CD14-positive monocyte (primary cell): ENCODE data around the gene MACROD2. TPM values are rescaled to one million over a fixed set of nuclear protein-coding genes. Genes with fewer than 3 reads are reported as not detected.

Source experiments
- DNase-seq, 3 donors: peaks; one replicate each; pipeline ENCODE4 v3.0.0-alpha.2; 2011 to 2022
- H2AFZ ChIP-seq: 2 replicates; pipeline ENCODE4 v1.6.0; 2012; ENCODE audit warnings: mild to moderate bottlenecking, low read depth, low read length, inconsistent platforms; ENCODE audit not compliant: insufficient read depth, poor library complexity, severe bottlenecking
- H3K27ac ChIP-seq, 2 donors: 1 replicate in 1 of 2; 2 replicates in 1 of 2; pipeline ENCODE4 v1.5.1; 2012 to 2013; ENCODE audit warnings: low read length in 2 of 2, control low read depth in 1 of 2, inconsistent platforms in 1 of 2, low read depth in 1 of 2, mild to moderate bottlenecking in 1 of 2
- H3K27me3 ChIP-seq, 2 donors: one replicate each; pipeline versions ENCODE4 v1.6.0 to v1.6.1; 2011 to 2013; ENCODE audit warnings: low read length in 2 of 2; ENCODE audit not compliant: control insufficient read depth in 2 of 2, insufficient read depth in 2 of 2
- H3K36me3 ChIP-seq, 2 donors: replicated peaks in 1 of 2; 1 replicate in 1 of 2; 2 replicates in 1 of 2; pipeline versions ENCODE4 v1.5.1 to v1.6.1; 2012 to 2013; ENCODE audit warnings: low read length in 2 of 2, control low read depth in 1 of 2, inconsistent platforms in 1 of 2, mild to moderate bottlenecking in 1 of 2; ENCODE audit not compliant: insufficient read depth in 2 of 2, control insufficient read depth in 1 of 2
- H3K4me1 ChIP-seq, 2 donors: 1 replicate in 1 of 2; 2 replicates in 1 of 2; pipeline versions ENCODE4 v1.5.1 to v1.6.1; 2012 to 2013; ENCODE audit warnings: low read length in 2 of 2, control low read depth in 1 of 2, inconsistent platforms in 1 of 2, mild to moderate bottlenecking in 1 of 2, moderate library complexity in 1 of 2; ENCODE audit not compliant: insufficient read depth in 2 of 2, control insufficient read depth in 1 of 2
- H3K4me2 ChIP-seq: replicated peaks from 2 replicates; pipeline ENCODE3; 2012; ENCODE audit warnings: low read length, moderate library complexity, mild to moderate bottlenecking; ENCODE audit not compliant: poor library complexity, severe bottlenecking; ENCODE audit errors: extremely low read depth
- H3K4me3 ChIP-seq, 3 experiments: fragments of 200-600 bp in 1 of 3; sonication (generic) in 1 of 3; replicated peaks in 1 of 3; 1 replicate in 2 of 3; 2 replicates in 1 of 3; pipeline ENCODE4 v1.5.1; 2011 to 2013; ENCODE audit warnings: low read length in 3 of 3, mild to moderate bottlenecking in 3 of 3, control low read depth in 2 of 3, low read depth in 2 of 3, inconsistent platforms in 1 of 3, moderate library complexity in 1 of 3
- H3K79me2 ChIP-seq: 2 replicates; pipeline ENCODE4 v1.6.0; 2012; ENCODE audit warnings: mild to moderate bottlenecking, control low read depth, inconsistent platforms, low read length, moderate library complexity; ENCODE audit not compliant: insufficient read depth
- H3K9ac ChIP-seq: 2 replicates; pipeline ENCODE4 v1.6.0; 2017; ENCODE audit warnings: low read length, mild to moderate bottlenecking; ENCODE audit not compliant: insufficient read depth, poor library complexity, severe bottlenecking
- H3K9me3 ChIP-seq, 2 donors: replicated peaks in 1 of 2; 1 replicate in 1 of 2; 2 replicates in 1 of 2; pipeline versions ENCODE4 v1.5.1 to v1.6.1; 2012 to 2013; ENCODE audit warnings: low read length in 2 of 2, control low read depth in 1 of 2; ENCODE audit not compliant: control insufficient read depth in 1 of 2, insufficient read depth in 1 of 2
- H4K20me1 ChIP-seq: 2 replicates; pipeline ENCODE4 v1.6.0; 2012; ENCODE audit warnings: mild to moderate bottlenecking, low read length, control low read depth, moderate library complexity; ENCODE audit not compliant: insufficient read depth
- H3K27ac Mint-ChIP-seq, 7 donors: one replicate each; pipeline ENCODE4 v1.8.0; 2020; ENCODE audit warnings: mild to moderate bottlenecking in 7 of 7, mixed read lengths in 7 of 7, moderate library complexity in 6 of 7, inconsistent platforms in 2 of 7
- H3K27me3 Mint-ChIP-seq, 3 donors: one replicate each; pipeline ENCODE4 v1.8.0; 2021 to 2022; ENCODE audit warnings: low read depth in 3 of 3, mild to moderate bottlenecking in 3 of 3, mixed read lengths in 3 of 3, moderate library complexity in 3 of 3, inconsistent platforms in 1 of 3
- H3K36me3 Mint-ChIP-seq, 2 donors: one replicate each; pipeline ENCODE4 v1.8.0; 2020; ENCODE audit warnings: mixed read lengths in 2 of 2, inconsistent platforms in 1 of 2, mild to moderate bottlenecking in 1 of 2
- H3K4me1 Mint-ChIP-seq: one replicate; pipeline ENCODE4 v1.8.0; 2020; ENCODE audit warnings: mild to moderate bottlenecking, mixed read lengths
- H3K4me3 Mint-ChIP-seq, 2 donors: one replicate each; pipeline ENCODE4 v1.8.0; 2020; ENCODE audit warnings: mild to moderate bottlenecking in 2 of 2, mixed read lengths in 2 of 2, moderate library complexity in 1 of 2
- H3K9me3 Mint-ChIP-seq, 7 donors: one replicate each; pipeline ENCODE4 v1.8.0; 2020 to 2022; ENCODE audit warnings: mixed read lengths in 7 of 7, mild to moderate bottlenecking in 6 of 7, moderate library complexity in 6 of 7, inconsistent platforms in 2 of 7
- WGBS: methylation state at CpG from one replicate; pipeline ENCODE4 v1.1.5; 2013; ENCODE audit warnings: missing lambda C conversion rate; ENCODE audit not compliant: insufficient coverage; 5-methylcytosine and 5-hydroxymethylcytosine counted together
- intact Hi-C, 2 donors: fragments of 100-400 bp; cut with micrococcal nuclease; formaldehyde crosslinking; loops; one replicate each; pipeline versions ENCODE4 v1.15.0 to v1.15.1; 2023
- polyA plus RNA-seq, 3 donors: library from polyadenylated mRNA; depleted of rRNA in 1 of 3; unstranded in 2 of 3; stranded (reverse) in 1 of 3; fragments of 300-500 nt in 2 of 3; fragments of >200 nt in 1 of 3; fragmentation: Illumina TruSeq in 2 of 3; gene quantifications; 1 replicate in 2 of 3; 2 replicates in 1 of 3; pipeline ENCODE4 v1.2.3, GENCODE V29; 2012 to 2021
- TF ChIP-seq, protein P1 (sequence below): fragments of 200-600 bp; IDR thresholded peaks from one replicate; pipeline ENCODE4 v1.8.0; 2022; ENCODE audit warnings: antibody characterized with exemption, mild to moderate bottlenecking

Gene MACROD2
- polyA plus RNA-seq, 3 donors, result 0.23 TPM; not detected in 2

DNA sequence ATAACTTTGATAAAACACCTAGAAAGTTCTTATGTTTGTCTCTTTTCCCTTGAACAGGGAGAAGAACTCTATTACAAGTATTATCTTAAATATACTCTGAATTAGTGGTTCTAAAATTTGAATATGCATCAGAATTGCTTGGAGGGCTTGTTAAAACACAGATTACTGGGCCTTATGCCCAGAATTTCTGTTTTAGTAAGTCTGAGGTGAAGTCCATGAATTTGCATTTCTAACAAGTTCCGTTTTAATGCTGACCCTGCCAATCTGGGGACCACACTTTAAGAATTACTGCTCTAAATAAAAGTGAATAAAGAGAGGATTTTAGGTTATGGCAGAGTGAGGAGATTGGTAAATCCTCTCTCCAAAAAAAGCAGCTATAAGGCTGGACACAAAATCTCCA lies 510.2 kb downstream of the MACROD2 start:
- H3K27me3 Mint-ChIP-seq, result peaks cover 0 to 1% (median 0%) of the 10 kb centered on the region in 3 donors
- H3K4me3 Mint-ChIP-seq, result no peak overlapping the region
- Histone ChIP-seq H3K9ac (no peak overlapping the region), H3K4me2 (no peak overlapping the region), H3K9me3 (peaks cover 0 to 10% of the 10 kb centered on the region in 2 donors), H3K4me3 (no peak overlapping the region), H3K27me3 (no peaks in the 10 kb centered on the region), H3K27ac (no peak overlapping the region), H3K79me2 (no peaks in the 10 kb centered on the region), H2AFZ (no peak overlapping the region), H3K36me3 (no peaks in the 10 kb centered on the region), H4K20me1 (no peaks in the 10 kb centered on the region), H3K4me1 (no peaks in the 10 kb centered on the region)
- no peak overlapping the region for H3K27ac Mint-ChIP-seq
- TF ChIP-seq, protein P1, sequence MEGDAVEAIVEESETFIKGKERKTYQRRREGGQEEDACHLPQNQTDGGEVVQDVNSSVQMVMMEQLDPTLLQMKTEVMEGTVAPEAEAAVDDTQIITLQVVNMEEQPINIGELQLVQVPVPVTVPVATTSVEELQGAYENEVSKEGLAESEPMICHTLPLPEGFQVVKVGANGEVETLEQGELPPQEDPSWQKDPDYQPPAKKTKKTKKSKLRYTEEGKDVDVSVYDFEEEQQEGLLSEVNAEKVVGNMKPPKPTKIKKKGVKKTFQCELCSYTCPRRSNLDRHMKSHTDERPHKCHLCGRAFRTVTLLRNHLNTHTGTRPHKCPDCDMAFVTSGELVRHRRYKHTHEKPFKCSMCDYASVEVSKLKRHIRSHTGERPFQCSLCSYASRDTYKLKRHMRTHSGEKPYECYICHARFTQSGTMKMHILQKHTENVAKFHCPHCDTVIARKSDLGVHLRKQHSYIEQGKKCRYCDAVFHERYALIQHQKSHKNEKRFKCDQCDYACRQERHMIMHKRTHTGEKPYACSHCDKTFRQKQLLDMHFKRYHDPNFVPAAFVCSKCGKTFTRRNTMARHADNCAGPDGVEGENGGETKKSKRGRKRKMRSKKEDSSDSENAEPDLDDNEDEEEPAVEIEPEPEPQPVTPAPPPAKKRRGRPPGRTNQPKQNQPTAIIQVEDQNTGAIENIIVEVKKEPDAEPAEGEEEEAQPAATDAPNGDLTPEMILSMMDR, result no peak
- H3K9me3 Mint-ChIP-seq, result peaks cover 0 to 9% (median 5%) of the 10 kb centered on the region in 7 donors
- no peaks in the 10 kb centered on the region for H3K36me3 Mint-ChIP-seq
- no CpG with 5 or more reads among the region's 1 CpG for WGBS
- intact Hi-C loops, result no loop called here
- no peaks in the 10 kb centered on the region for H3K4me1 Mint-ChIP-seq
- no peak for DNase-seq

DNA sequence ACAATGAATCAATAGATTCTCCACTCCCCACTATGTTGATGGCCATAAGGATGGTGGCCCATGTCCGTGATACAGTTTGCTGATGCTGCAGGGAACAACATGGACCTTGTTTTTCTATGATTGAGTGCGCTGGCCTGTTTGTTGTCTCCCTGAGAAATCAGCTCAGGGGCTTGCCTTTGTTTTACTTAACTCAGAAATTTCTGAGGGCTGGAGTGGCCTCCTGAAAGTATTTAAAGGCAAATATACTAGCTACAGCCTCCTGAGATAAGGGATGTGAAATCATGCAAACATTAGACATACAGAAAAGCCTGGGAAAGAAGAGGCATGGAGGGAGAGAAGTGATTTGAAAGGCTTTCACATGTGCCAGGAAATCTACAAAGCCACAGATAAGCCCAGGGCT lies 512.4 kb downstream of the MACROD2 start:
- Mint-ChIP-seq H3K4me1 (no peaks in the 10 kb centered on the region), H3K27ac (no peak overlapping the region), H3K4me3 (no peak overlapping the region), H3K27me3 (peaks cover 0 to 1% (median 0%) of the 10 kb centered on the region in 3 donors), H3K9me3 (peaks cover 0 to 9% (median 7%) of the 10 kb centered on the region in 7 donors), H3K36me3 (no peaks in the 10 kb centered on the region)
- TF ChIP-seq, protein P1, result no peak
- no peak overlapping the region for H3K9ac ChIP-seq
- peaks cover 0 to 10% of the 10 kb centered on the region in 2 donors for H3K9me3 ChIP-seq
- no peaks in the 10 kb centered on the region for H3K4me1 ChIP-seq
- H3K36me3 ChIP-seq, result no peaks in the 10 kb centered on the region
- DNase-seq, result no peak
- H3K27ac ChIP-seq, result no peak overlapping the region
- H4K20me1 ChIP-seq, result no peaks in the 10 kb centered on the region
- no peaks in the 10 kb centered on the region for H3K27me3 ChIP-seq
- H3K4me2 ChIP-seq, result no peak overlapping the region
- no peak overlapping the region for H3K4me3 ChIP-seq
- WGBS, result no CpG with 5 or more reads among the region's 2 CpGs
- H2AFZ ChIP-seq, result no peak overlapping the region
- no peaks in the 10 kb centered on the region for H3K79me2 ChIP-seq
- intact Hi-C loops, result no loop called here
